ENCODE results near the gene NTRK3. TPM values are rescaled to one million over a fixed set of nuclear protein-coding genes. Genes with fewer than 3 reads are reported as not detected.

NTRK3 gene
- total RNA-seq, 1 experiment from 2014 or later: not detected

DNA sequence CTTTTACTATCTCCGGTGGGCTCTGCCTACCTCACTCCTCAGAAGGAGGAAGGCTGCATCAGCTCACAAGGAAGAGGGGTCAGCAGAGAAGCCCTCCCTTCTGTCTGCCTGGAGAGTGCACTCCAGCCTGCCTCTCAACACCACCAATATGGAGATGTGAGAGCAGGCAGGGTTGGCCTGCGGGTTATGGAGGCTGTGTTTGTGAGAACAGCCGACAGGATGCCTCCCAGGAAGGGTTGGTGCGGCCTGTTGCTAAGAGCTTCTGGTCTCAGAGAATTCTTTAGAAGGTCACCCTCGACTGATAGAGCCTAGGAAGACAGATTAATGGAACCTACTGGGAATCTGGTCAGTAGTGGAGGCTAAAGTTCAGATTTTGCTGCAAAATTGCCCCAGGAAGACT is 326.1 kb downstream of the NTRK3 start:
- no peaks in the 10 kb centered on the region for H3K36me3 ChIP-seq (ENCODE audit: low read depth)
- DNase-seq: no peak
- H4K20me1 ChIP-seq (ENCODE audit: insufficient read depth): no peaks in the 10 kb centered on the region
- H3K79me2 ChIP-seq (ENCODE audit: low read depth): no peaks in the 10 kb centered on the region
- no peak overlapping the region for H3K4me2 ChIP-seq
- CTCF ChIA-PET: no interaction called here
- H3F3A ChIP-seq (ENCODE audit: insufficient read depth, low read depth): no peaks in the 10 kb centered on the region
- no peaks in the 10 kb centered on the region for H3K9me3 ChIP-seq (ENCODE audit: insufficient read depth, low read depth)
- H3K27me3 ChIP-seq (ENCODE audit: insufficient read depth, low read depth): no peaks in the 10 kb centered on the region; the same call in 1 of the 2 replicates
- no TSS peak for BruUV-seq (replicated peaks)
- POLR2A ChIA-PET (ENCODE audit: unreplicated experiment): no interaction called here
- H3K27ac ChIP-seq: no peak overlapping the region
- TF ChIP-seq CTCF (conservative IDR thresholded peaks at IDR 0.05): no peak
- no peak for TF ChIP-seq EZH2 (IDR thresholded peaks at IDR 0.05; ENCODE audit: low read depth)
- H2AFZ ChIP-seq: no peak overlapping the region
- intact Hi-C loops (cut with micrococcal nuclease; ENCODE audit: unreplicated experiment): no loop called here
- H3K9me2 ChIP-seq (ENCODE audit: insufficient read depth): no peaks in the 10 kb centered on the region
- no peaks in the 10 kb centered on the region for H3K4me1 ChIP-seq (replicated peaks; ENCODE audit: insufficient read depth)
- no peak overlapping the region for H3K4me3 ChIP-seq

GRCh38 chr15:87929841-87930240 is 326.7 kb downstream of the NTRK3 start:
- intact Hi-C loops (cut with micrococcal nuclease; ENCODE audit: unreplicated experiment): no loop called here

DNA sequence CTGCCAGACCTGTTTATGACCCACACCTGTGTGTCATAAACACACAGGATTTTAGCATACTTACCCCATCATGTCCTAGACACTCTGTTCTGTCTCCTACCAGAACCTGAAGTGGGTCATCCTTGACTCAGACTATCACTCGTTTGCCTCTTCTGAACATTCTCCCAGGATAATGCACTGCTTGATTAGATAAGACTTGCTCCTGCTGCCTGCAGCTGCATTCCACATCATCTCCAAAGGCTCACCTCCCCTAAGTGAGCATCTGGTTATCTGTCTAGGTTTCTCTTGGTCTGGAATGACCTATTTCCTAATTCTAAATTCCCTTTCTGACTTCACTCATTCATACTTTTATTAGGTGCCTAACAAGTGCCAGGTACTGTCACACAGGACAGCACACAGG is 332.1 kb downstream of the NTRK3 start:
- ChIA-PET CTCF (no interaction called here), POLR2A (ENCODE audit: unreplicated experiment) (no interaction called here)
- no peaks in the 10 kb centered on the region for H3K27me3 ChIP-seq (ENCODE audit: insufficient read depth, low read depth)
- intact Hi-C loops (cut with micrococcal nuclease; ENCODE audit: unreplicated experiment): no loop called here
- DNase-seq: no peak
- no peak overlapping the region for H3K27ac ChIP-seq
- no peaks in the 10 kb centered on the region for H3K9me2 ChIP-seq (ENCODE audit: insufficient read depth)
- H3K79me2 ChIP-seq (ENCODE audit: low read depth): no peaks in the 10 kb centered on the region
- H3K4me3 ChIP-seq: no peak overlapping the region
- TF ChIP-seq EZH2 (IDR thresholded peaks at IDR 0.05; ENCODE audit: low read depth) (no peak), CTCF (conservative IDR thresholded peaks at IDR 0.05) (no peak)
- H3K4me2 ChIP-seq: no peak overlapping the region
- no peaks in the 10 kb centered on the region for H3K36me3 ChIP-seq (ENCODE audit: low read depth)
- BruUV-seq (replicated peaks): no TSS peak
- H4K20me1 ChIP-seq (ENCODE audit: insufficient read depth): no peaks in the 10 kb centered on the region
- H2AFZ ChIP-seq: no peak overlapping the region
- no peaks in the 10 kb centered on the region for H3F3A ChIP-seq (ENCODE audit: insufficient read depth, low read depth)
- H3K4me1 ChIP-seq (replicated peaks; ENCODE audit: insufficient read depth): no peaks in the 10 kb centered on the region
- no peaks in the 10 kb centered on the region for H3K9me3 ChIP-seq (ENCODE audit: insufficient read depth, low read depth)

More at GRCh38 chr15:87929841-87930240, 326.7 kb downstream of the NTRK3 start:
- H3K9me2 ChIP-seq (ENCODE audit: insufficient read depth): no peaks in the 10 kb centered on the region
- no peak for TF ChIP-seq EZH2 (IDR thresholded peaks at IDR 0.05; ENCODE audit: low read depth)
- no peak for TF ChIP-seq CTCF (conservative IDR thresholded peaks at IDR 0.05)
- no peak overlapping the region for H3K4me2 ChIP-seq
- no peaks in the 10 kb centered on the region for H3K9me3 ChIP-seq (ENCODE audit: insufficient read depth, low read depth)
- POLR2A ChIA-PET (ENCODE audit: unreplicated experiment): no interaction called here
- CTCF ChIA-PET: no interaction called here
- H4K20me1 ChIP-seq (ENCODE audit: insufficient read depth): no peaks in the 10 kb centered on the region
- no peak for DNase-seq
- no peaks in the 10 kb centered on the region for H3F3A ChIP-seq (ENCODE audit: insufficient read depth, low read depth)
- no peaks in the 10 kb centered on the region; the same call in 1 of the 2 replicates for H3K27me3 ChIP-seq (ENCODE audit: insufficient read depth, low read depth)
- no peak overlapping the region for H3K27ac ChIP-seq
- no TSS peak for BruUV-seq (replicated peaks)
- no peaks in the 10 kb centered on the region for H3K4me1 ChIP-seq (replicated peaks; ENCODE audit: insufficient read depth)
- H3K4me3 ChIP-seq: no peak overlapping the region
- H3K36me3 ChIP-seq (ENCODE audit: low read depth): no peaks in the 10 kb centered on the region
- no peak overlapping the region for H2AFZ ChIP-seq
- no peaks in the 10 kb centered on the region for H3K79me2 ChIP-seq (ENCODE audit: low read depth)

Measured in PC-9 (cell line).